ENCODE results near the gene SMC6.

DNA sequence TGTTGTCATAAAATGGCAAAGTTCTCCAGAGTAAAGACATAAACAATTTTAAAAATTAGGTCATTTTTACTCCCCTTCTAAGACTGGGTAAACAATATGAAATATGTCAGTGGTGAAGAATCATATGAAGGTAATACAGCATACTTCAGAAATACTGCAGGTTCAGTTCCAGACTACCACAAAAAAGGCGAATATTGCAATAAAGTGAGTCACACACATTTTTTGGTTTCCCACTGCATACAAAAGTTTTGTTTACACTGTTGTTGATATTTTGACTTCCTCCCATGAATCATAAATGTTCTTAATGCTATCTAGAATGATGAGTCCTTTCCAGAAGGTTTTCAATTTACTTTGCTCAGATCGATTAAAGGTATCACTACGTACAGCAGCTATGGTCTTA lies 73.5 kb downstream of the SMC6 start:
- TF ChIP-seq, protein P1, sequence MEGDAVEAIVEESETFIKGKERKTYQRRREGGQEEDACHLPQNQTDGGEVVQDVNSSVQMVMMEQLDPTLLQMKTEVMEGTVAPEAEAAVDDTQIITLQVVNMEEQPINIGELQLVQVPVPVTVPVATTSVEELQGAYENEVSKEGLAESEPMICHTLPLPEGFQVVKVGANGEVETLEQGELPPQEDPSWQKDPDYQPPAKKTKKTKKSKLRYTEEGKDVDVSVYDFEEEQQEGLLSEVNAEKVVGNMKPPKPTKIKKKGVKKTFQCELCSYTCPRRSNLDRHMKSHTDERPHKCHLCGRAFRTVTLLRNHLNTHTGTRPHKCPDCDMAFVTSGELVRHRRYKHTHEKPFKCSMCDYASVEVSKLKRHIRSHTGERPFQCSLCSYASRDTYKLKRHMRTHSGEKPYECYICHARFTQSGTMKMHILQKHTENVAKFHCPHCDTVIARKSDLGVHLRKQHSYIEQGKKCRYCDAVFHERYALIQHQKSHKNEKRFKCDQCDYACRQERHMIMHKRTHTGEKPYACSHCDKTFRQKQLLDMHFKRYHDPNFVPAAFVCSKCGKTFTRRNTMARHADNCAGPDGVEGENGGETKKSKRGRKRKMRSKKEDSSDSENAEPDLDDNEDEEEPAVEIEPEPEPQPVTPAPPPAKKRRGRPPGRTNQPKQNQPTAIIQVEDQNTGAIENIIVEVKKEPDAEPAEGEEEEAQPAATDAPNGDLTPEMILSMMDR (IDR thresholded peaks at IDR 0.05), result no peak
- no peak for TF ChIP-seq POLR2A (IDR thresholded peaks at IDR 0.05)

Measured in adrenal gland (tissue), 5 donors.